GM12878 (cell line): ENCODE results near the gene ARHGEF37. TPM values are rescaled to one million over a fixed set of nuclear protein-coding genes. Genes with fewer than 3 reads are reported as not detected.
"Not testable (repeated sequence)": the region's sequence is repeated elsewhere in the genome, so short reads cannot be mapped to it uniquely, and the experiment has no call there.

Experiments used
- ATAC-seq: fragments of 200-7000 bp; cut with Tn5 transposase; 3 replicates; pipeline ENCODE4 v1.9.1; 2020; ENCODE audit warnings: mild to moderate bottlenecking, moderate library complexity
- BruUV-seq: library from RNA; stranded (reverse); fragments of 400-500 nt; replicated peaks from 2 replicates; lab custom pipeline; 2021; lab: Mats Ljungman, UMichigan
- CTCF ChIA-PET: fragments of 300-600 bp; sonication (Branson Sonifier 250); formaldehyde crosslinking; extraction: SDS; loops from one replicate; lab custom pipeline; 2021; ENCODE audit warnings: inconsistent platforms; lab: Yijun Ruan, JAX
- POLR2A ChIA-PET: fragments of 350-600 bp; formaldehyde crosslinking; extraction: SDS; loops from one replicate; lab custom pipeline; 2021; ENCODE audit warnings: inconsistent platforms; lab: Charles Lee
- RAD21 ChIA-PET: fragments of 300-600 bp; sonication (Branson Sonifier 250); formaldehyde crosslinking; loops from one replicate; lab custom pipeline; 2023; ENCODE audit warnings: antibody characterized with exemption; ENCODE audit not compliant: unreplicated experiment; lab: Charles Lee
- SMC1A ChIA-PET: fragments of 300-600 bp; sonication (Branson Sonifier 250); formaldehyde crosslinking; loops from one replicate; lab custom pipeline; 2023; ENCODE audit not compliant: unreplicated experiment, uncharacterized antibody; lab: Charles Lee
- DNase-seq: peaks from one replicate; pipeline ENCODE4 v3.0.0-alpha.2; 2011; ENCODE audit warnings: low read depth, low spot score
- FAIRE-seq: peaks from 3 replicates; lab custom pipeline; 2011; peaks lifted over from hg19 to GRCh38; lab: Jason Lieb, UNC
- H2AFZ ChIP-seq: 2 replicates; pipeline ENCODE4 v1.6.0; 2011; ENCODE audit warnings: low read depth, low read length, control low read depth; ENCODE audit not compliant: control insufficient read depth
- H3K27ac ChIP-seq: 2 replicates; pipeline ENCODE4 v1.5.1; 2011; ENCODE audit warnings: control low read depth; ENCODE audit not compliant: control insufficient read depth, insufficient read depth
- H3K27me3 ChIP-seq, 2 experiments: replicated peaks in 1 of 2; 2 replicates each; pipeline versions ENCODE4 v1.6.0 to v1.6.1; 2011; ENCODE audit warnings: low read length in 1 of 2; ENCODE audit not compliant: control insufficient read depth in 2 of 2, insufficient read depth in 2 of 2
- H3K36me3 ChIP-seq, 2 experiments: 2 replicates each; pipeline ENCODE4 v1.5.1; 2011; ENCODE audit warnings: low read length in 1 of 2; ENCODE audit not compliant: control insufficient read depth in 2 of 2, insufficient read depth in 2 of 2
- H3K4me1 ChIP-seq: 2 replicates; pipeline ENCODE4 v1.6.1; 2011; ENCODE audit warnings: mild to moderate bottlenecking, low read length, moderate library complexity, mixed read lengths; ENCODE audit not compliant: control insufficient read depth, insufficient read depth
- H3K4me2 ChIP-seq: 2 replicates; pipeline ENCODE4 v1.6.0; 2011; ENCODE audit warnings: control low read depth; ENCODE audit not compliant: control insufficient read depth, insufficient read depth
- H3K4me3 ChIP-seq: fragments of 200-600 bp; sonication (generic); 2 replicates; pipeline ENCODE4 v1.5.1; 2016
- H3K79me2 ChIP-seq: 2 replicates; pipeline ENCODE4 v1.6.0; 2011; ENCODE audit warnings: low read length; ENCODE audit not compliant: control insufficient read depth, insufficient read depth
- H3K9ac ChIP-seq: 2 replicates; pipeline ENCODE4 v1.8.0; 2011; ENCODE audit warnings: low read length, control low read depth, mixed read lengths; ENCODE audit not compliant: control insufficient read depth, insufficient read depth
- H3K9me3 ChIP-seq: replicated peaks from 3 replicates; pipeline ENCODE4 v1.5.1; 2011; ENCODE audit warnings: mild to moderate bottlenecking, low read length; ENCODE audit not compliant: control insufficient read depth, insufficient read depth
- H4K20me1 ChIP-seq: 2 replicates; pipeline ENCODE4 v1.6.0; 2011; ENCODE audit not compliant: control insufficient read depth, insufficient read depth
- KLF5 ChIP-seq: fragments of 450-650 bp; IDR thresholded peaks from 2 replicates; pipeline ENCODE4 v1.6.1; 2014; ENCODE audit warnings: mild to moderate bottlenecking; ENCODE audit not compliant: partially characterized antibody
- WGBS: methylation state at CpG from one replicate; pipeline ENCODE4 v1.1.6; 2016; ENCODE audit warnings: low lambda C conversion rate; ENCODE audit not compliant: insufficient replicate concordance, insufficient coverage; ENCODE audit errors: missing lambda C conversion rate; 5-methylcytosine and 5-hydroxymethylcytosine counted together
- in situ Hi-C: fragments of 300-500 bp; cut with MboI; formaldehyde crosslinking; loops from 9 replicates; pipeline ENCODE4 v1.14.3; 2018; ENCODE audit warnings: mixed read lengths
- intact Hi-C: fragments of 100-400 bp; cut with micrococcal nuclease; formaldehyde crosslinking; loops from one replicate; pipeline ENCODE4 v1.14.2; 2022; ENCODE audit not compliant: unreplicated experiment
- polyA plus RNA-seq, 11 experiments: library from polyadenylated mRNA; depleted of rRNA in 4 of 11; unstranded in 6 of 11; stranded (reverse) in 5 of 11; fragments of >200 nt; fragmentation: Nextera tagmentation in 4 of 11; fragmentation: Illumina TruSeq in 1 of 11; extraction: Ambion mirVana in 4 of 11; extraction: Trizol in 1 of 11; gene quantifications; 1 replicate in 1 of 11; 2 replicates in 10 of 11; pipeline versions ENCODE4 v1.2.1 to v1.2.3, GENCODE V29; 2011 to 2016; ENCODE audit warnings: inconsistent platforms in 2 of 11, missing spikeins in 2 of 11, low read depth in 1 of 11
- total RNA-seq, 4 experiments: library from RNA; depleted of rRNA in 3 of 4; stranded (reverse); fragments of >200 nt in 3 of 4; fragmentation: Illumina TruSeq in 1 of 4; extraction: Trizol in 1 of 4; gene quantifications; 2 replicates each; pipeline versions ENCODE4 v1.2.1 to v1.2.3, GENCODE V29; 2013 to 2021

ARHGEF37 gene
- total and polyA plus RNA-seq, 10 of the 15 experiments (the other 5 are each of a cell fraction or from before 2014, with no cell fraction given), result 0.16 to 1.1 (median 0.63) TPM

DNA sequence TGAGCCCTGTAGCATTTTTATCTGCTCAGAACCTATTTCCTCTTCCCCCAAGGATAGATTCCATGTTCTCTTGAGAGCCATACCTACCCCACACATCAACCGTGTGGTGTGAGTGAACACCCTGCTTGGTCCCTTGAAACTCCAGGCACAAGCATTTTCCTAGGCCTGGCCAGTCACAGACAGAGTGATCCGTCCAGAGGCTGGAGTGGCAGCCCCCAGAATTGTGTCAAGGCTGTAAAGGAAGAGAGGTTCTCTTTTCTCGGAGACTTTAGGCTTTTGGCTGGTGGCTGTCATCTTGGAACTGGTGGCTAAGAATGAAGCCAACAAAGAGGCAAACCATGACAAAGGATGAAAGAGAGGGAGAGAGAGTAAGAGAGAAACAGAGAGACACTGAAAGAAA, 66.0 kb downstream of the ARHGEF37 start (continued):
- TF ChIP-seq KLF5, result no peak

GRCh38 chr5:149648464-149649393, 67.4 kb downstream of the ARHGEF37 start:
- DNase-seq, H3K4me3 ChIP-seq, H3K79me2 ChIP-seq, ATAC-seq, H3K36me3 ChIP-seq, H3K4me1 ChIP-seq, BruUV-seq, H3K4me2 ChIP-seq, H3K27me3 ChIP-seq, H3K9me3 ChIP-seq, H4K20me1 ChIP-seq, FAIRE-seq, intact Hi-C loops, H3K9ac ChIP-seq, H3K27ac ChIP-seq, in situ Hi-C loops, H2AFZ ChIP-seq: not testable (repeated sequence)
- ChIA-PET CTCF (interaction anchor here (0.8 to 2.1 kb wide), 8 partner anchors 8 to 311 kb away, joined by 3 to 6 read pairs (median 4); no protein-coding TSS in a partner anchor), RAD21 (interaction anchor here (0.9 to 1.7 kb wide), 4 partner anchors 11 to 204 kb away, joined by 3 to 7 read pairs (median 5); no protein-coding TSS in a partner anchor), POLR2A (interaction anchor here (0.8 kb wide), 1 partner anchor 102 kb away, joined by 3 read pairs; no protein-coding TSS in a partner anchor), SMC1A (interaction anchor here (0.7 to 1.1 kb wide), 5 partner anchors 26 to 204 kb away, joined by 3 to 4 read pairs (median 3); no protein-coding TSS in a partner anchor)
- 78% methylated on average over 6 of the region's 6 CpGs for WGBS

DNA sequence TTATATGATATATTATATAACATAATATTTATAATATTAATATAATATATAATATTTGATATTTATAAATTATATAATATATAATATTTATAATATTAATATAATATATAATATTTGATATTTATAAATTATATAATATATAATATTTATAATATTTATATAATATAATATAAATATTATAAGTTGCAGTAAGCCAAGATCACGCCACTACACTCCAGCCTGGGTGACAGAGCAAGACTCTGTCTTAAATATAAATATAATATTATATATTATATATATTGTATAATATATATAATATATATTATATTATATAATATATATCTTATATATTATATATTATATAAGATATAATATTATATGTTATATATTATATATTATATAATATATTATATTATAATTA, 68.4 kb downstream of the ARHGEF37 start:
- H3K4me3 ChIP-seq, H3K79me2 ChIP-seq, H3K9ac ChIP-seq, POLR2A ChIA-PET, H3K27me3 ChIP-seq, H3K27ac ChIP-seq, BruUV-seq, H3K4me1 ChIP-seq, intact Hi-C loops, H3K36me3 ChIP-seq, in situ Hi-C loops, H2AFZ ChIP-seq, H4K20me1 ChIP-seq, H3K4me2 ChIP-seq, FAIRE-seq, H3K9me3 ChIP-seq, DNase-seq, ATAC-seq: not testable (repeated sequence)
- WGBS, result no CpG with 5 or more reads among the region's 1 CpG
- CTCF ChIA-PET, result interaction anchor here (0.9 to 2.1 kb wide), 4 partner anchors 9 to 202 kb away, joined by 3 to 6 read pairs (median 4); no protein-coding TSS in a partner anchor
- RAD21 ChIA-PET, result interaction anchor here (1.7 kb wide), 1 partner anchor 203 kb away, joined by 7 read pairs; no protein-coding TSS in a partner anchor
- SMC1A ChIA-PET, result interaction anchor here (1.1 kb wide), 1 partner anchor 182 kb away, joined by 3 read pairs; no protein-coding TSS in a partner anchor
